Central memory CD8-positive, alpha-beta T cell (primary cell): Measurements from ENCODE around the gene SPDEF.

Experiments used
- ATAC-seq: fragments of 150-1000 bp; cut with Tn5 transposase; replicated peaks from 2 replicates; pipeline ENCODE4 v1.10.0; 2022; ENCODE audit warnings: mild to moderate bottlenecking, moderate FRiP score, moderate number of reproducible peaks; ENCODE audit not compliant: poor library complexity, severe bottlenecking; ENCODE audit errors: extremely low read depth
- DNase-seq, 2 donors: peaks; one replicate each; pipeline ENCODE4 v3.0.0; 2021; ENCODE audit warnings: low spot score in 2 of 2
- H3K27ac Mint-ChIP-seq: one replicate; pipeline ENCODE4 v1.8.0; 2022; ENCODE audit warnings: low read depth, mild to moderate bottlenecking, moderate library complexity, mixed read lengths
- H3K27me3 Mint-ChIP-seq: one replicate; pipeline ENCODE4 v1.8.0; 2022; ENCODE audit warnings: mixed read lengths
- H3K36me3 Mint-ChIP-seq: one replicate; pipeline ENCODE4 v1.8.0; 2022; ENCODE audit warnings: mild to moderate bottlenecking, moderate library complexity, mixed read lengths; ENCODE audit not compliant: insufficient read depth
- H3K4me1 Mint-ChIP-seq: one replicate; pipeline ENCODE4 v1.8.0; 2022; ENCODE audit warnings: mixed read lengths
- H3K4me3 Mint-ChIP-seq: one replicate; pipeline ENCODE4 v1.8.0; 2022; ENCODE audit warnings: mild to moderate bottlenecking, moderate library complexity, mixed read lengths
- H3K9me3 Mint-ChIP-seq: one replicate; pipeline ENCODE4 v1.8.0; 2022; ENCODE audit warnings: mixed read lengths

The SPDEF gene

DNA sequence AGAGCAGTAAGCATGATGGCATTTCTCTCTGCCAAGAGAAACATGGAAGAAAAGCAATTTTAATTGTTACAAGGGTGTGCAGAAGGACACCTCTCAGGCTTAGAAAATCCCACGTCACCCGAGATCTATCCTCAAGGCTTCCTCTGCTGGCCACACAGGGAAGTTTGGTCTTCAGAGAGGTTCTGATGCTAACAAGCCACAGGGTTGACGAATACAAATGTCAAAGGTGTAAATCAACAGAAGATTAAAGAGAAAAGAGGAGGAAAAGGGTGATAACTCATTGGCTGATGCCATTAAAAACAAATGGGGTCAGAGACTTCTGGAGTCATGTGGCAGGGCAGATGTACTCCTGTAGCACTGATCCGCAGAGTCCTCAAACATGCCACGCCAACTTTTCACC, 33.6 kb upstream of the SPDEF start:
- no peak overlapping the region for H3K4me3 Mint-ChIP-seq
- H3K4me1 Mint-ChIP-seq = peaks cover 33% of the 10 kb centered on the region
- H3K36me3 Mint-ChIP-seq = peaks cover 13% of the 10 kb centered on the region
- DNase-seq = no peak
- H3K27ac Mint-ChIP-seq = no peak overlapping the region
- no peaks in the 10 kb centered on the region for H3K9me3 Mint-ChIP-seq
- ATAC-seq = no peak
- H3K27me3 Mint-ChIP-seq = no peaks in the 10 kb centered on the region

GRCh38 chr6:34589140-34589539, 33.0 kb upstream of the SPDEF start:
- no peak for DNase-seq
- no peak for ATAC-seq
- H3K4me3 Mint-ChIP-seq = no peak overlapping the region
- peaks cover 36% of the 10 kb centered on the region for H3K4me1 Mint-ChIP-seq
- no peak overlapping the region for H3K27ac Mint-ChIP-seq
- peaks cover 12% of the 10 kb centered on the region for H3K36me3 Mint-ChIP-seq
- no peaks in the 10 kb centered on the region for H3K9me3 Mint-ChIP-seq
- no peaks in the 10 kb centered on the region for H3K27me3 Mint-ChIP-seq

DNA sequence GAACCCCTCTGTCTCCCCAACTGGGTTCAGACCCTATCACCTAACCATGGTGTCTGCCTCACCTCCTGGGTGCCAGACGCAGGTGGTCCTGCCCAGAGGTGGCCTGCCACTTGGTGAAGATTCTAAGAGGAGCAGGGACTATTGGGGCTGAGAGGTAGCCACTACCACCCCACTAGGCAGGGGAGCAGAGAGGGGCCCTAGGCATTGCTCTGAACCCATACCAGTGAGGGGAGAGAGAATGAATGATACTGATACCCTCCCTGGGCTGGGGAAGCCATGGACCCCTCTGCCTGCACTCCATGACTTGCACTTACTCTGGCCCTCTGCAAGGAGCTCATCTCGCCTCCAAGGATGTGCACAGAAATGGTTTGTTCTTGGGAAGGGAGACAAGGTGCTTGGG, 31.7 kb upstream of the SPDEF start:
- Mint-ChIP-seq H3K9me3 (no peaks in the 10 kb centered on the region), H3K4me1 (peaks cover 30% of the 10 kb centered on the region), H3K36me3 (peaks cover 12% of the 10 kb centered on the region), H3K27me3 (no peaks in the 10 kb centered on the region), H3K27ac (no peak overlapping the region), H3K4me3 (no peak overlapping the region)
- ATAC-seq = no peak
- no peak for DNase-seq

DNA sequence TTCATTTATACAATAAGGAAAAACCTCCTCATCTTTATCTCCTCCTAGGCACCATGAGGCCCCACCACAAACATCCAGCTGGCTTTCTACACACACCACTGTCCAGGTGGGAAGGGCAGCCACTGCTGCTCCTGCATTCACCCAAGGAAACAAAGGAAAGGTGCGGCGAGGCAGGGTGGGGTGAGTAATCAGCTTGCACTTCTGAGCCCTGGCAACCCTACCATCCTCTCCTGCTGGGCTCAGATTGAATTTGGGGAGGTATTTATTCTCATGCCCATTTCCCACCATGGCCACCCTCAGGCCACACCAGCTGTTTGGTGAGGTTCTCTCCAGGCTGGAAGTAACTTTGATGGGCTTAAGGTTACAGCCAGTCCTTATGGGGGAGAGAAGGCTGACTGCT, 31.2 kb upstream of the SPDEF start:
- peaks cover 30% of the 10 kb centered on the region for H3K4me1 Mint-ChIP-seq
- no peak overlapping the region for H3K27ac Mint-ChIP-seq
- H3K9me3 Mint-ChIP-seq = no peaks in the 10 kb centered on the region
- peaks cover 12% of the 10 kb centered on the region for H3K36me3 Mint-ChIP-seq
- ATAC-seq (no peak), DNase-seq (no peak)
- H3K27me3 Mint-ChIP-seq = no peaks in the 10 kb centered on the region
- no peak overlapping the region for H3K4me3 Mint-ChIP-seq

GRCh38 chr6:34586327-34587040, 30.4 kb upstream of the SPDEF start:
- DNase-seq (no peak), ATAC-seq (no peak)
- Mint-ChIP-seq H3K9me3 (no peaks in the 10 kb centered on the region), H3K27ac (no peak overlapping the region), H3K4me3 (no peak overlapping the region), H3K27me3 (no peaks in the 10 kb centered on the region), H3K36me3 (peaks cover 9% of the 10 kb centered on the region), H3K4me1 (peaks cover 24% of the 10 kb centered on the region)

GRCh38 chr6:34585512-34586061, 29.5 kb upstream of the SPDEF start:
- no peak for DNase-seq
- peaks cover 19% of the 10 kb centered on the region for H3K4me1 Mint-ChIP-seq
- no peak overlapping the region for H3K4me3 Mint-ChIP-seq
- no peaks in the 10 kb centered on the region for H3K27me3 Mint-ChIP-seq
- no peaks in the 10 kb centered on the region for H3K9me3 Mint-ChIP-seq
- ATAC-seq = no peak
- H3K27ac Mint-ChIP-seq = no peak overlapping the region
- H3K36me3 Mint-ChIP-seq = peaks cover 6% of the 10 kb centered on the region

DNA sequence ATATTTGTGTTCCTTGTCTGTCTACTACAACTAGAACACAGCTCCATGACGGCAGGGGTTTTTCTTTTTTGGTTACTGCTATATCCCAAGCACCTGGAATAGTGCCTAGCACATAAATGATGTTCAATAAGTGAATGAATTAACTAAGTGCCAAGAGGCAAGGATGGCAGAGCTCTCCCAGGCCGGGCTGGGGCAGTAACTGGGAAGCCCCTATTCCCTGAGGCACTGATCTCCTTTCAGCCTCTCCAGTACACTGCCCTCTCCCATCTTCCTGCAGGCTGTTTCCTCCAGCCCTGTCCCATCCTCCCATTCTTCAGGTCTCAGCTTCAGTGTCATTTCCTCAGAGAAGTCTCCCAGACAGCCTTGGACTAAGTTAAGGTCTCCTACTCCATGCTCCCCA, 29.0 kb upstream of the SPDEF start:
- DNase-seq (no peak), ATAC-seq (no peak)
- Mint-ChIP-seq H3K36me3 (peaks cover 6% of the 10 kb centered on the region), H3K9me3 (no peaks in the 10 kb centered on the region), H3K27me3 (no peaks in the 10 kb centered on the region), H3K4me1 (peaks cover 18% of the 10 kb centered on the region), H3K4me3 (no peak overlapping the region), H3K27ac (peak overlapping the region; percentile 47)

GRCh38 chr6:34584694-34585093, 28.6 kb upstream of the SPDEF start:
- H3K9me3 Mint-ChIP-seq = no peaks in the 10 kb centered on the region
- no peak for ATAC-seq
- peaks cover 6% of the 10 kb centered on the region for H3K36me3 Mint-ChIP-seq
- H3K4me1 Mint-ChIP-seq = peaks cover 18% of the 10 kb centered on the region
- no peak for DNase-seq
- H3K27me3 Mint-ChIP-seq = no peaks in the 10 kb centered on the region
- peak overlapping the region; percentile 47 for H3K27ac Mint-ChIP-seq
- no peak overlapping the region for H3K4me3 Mint-ChIP-seq

DNA sequence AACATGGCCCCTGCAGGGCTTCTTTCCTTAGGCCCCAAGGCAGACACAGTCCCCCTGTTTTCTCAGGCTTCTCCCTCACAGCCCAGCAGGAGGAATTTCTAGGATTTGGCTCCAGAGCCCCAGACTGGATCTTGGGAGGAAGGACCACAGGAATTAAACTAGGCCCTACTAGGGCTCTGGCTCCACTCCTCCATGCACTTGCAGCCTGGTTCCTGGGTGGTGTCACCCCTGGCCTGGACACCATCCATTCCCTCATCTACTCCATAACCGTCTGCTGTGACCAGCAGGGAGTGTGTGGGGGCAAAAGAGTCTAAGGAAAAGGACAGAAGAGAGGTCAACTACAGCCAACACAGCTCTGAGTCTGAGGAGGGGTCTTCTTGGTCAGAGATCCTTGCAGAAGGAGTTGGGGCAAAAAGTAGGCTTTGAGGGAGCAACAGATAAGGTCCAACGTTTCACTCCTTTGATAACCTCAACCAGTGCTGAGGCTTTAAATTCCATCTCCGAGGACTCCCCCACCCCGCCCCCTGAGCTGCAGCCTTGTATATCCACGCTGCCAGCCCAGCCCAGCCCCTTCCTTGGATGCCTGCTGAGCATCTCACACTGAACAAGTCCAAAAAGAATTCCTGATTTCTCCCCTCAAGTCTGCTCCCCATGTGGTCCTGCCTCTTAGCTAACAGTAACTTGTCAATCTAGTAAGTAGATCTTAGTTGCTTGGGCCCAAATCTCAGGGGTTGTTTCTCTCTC, 27.9 kb upstream of the SPDEF start:
- H3K27ac Mint-ChIP-seq = peak overlapping the region; percentile 47

GRCh38 chr6:34583461-34583860, 27.3 kb upstream of the SPDEF start:
- DNase-seq = no peak
- no peaks in the 10 kb centered on the region for H3K36me3 Mint-ChIP-seq
- no peak for ATAC-seq
- no peak overlapping the region for H3K4me3 Mint-ChIP-seq
- H3K4me1 Mint-ChIP-seq = peaks cover 13% of the 10 kb centered on the region
- no peaks in the 10 kb centered on the region for H3K27me3 Mint-ChIP-seq
- no peak overlapping the region for H3K27ac Mint-ChIP-seq
- no peaks in the 10 kb centered on the region for H3K9me3 Mint-ChIP-seq

More for the DNA sequence above, 27.9 kb upstream of the SPDEF start:
- Mint-ChIP-seq H3K36me3 (no peaks in the 10 kb centered on the region), H3K27me3 (no peaks in the 10 kb centered on the region), H3K9me3 (no peaks in the 10 kb centered on the region), H3K4me3 (no peak overlapping the region), H3K4me1 (peaks cover 13% of the 10 kb centered on the region)
- DNase-seq (no peak), ATAC-seq (no peak)

DNA sequence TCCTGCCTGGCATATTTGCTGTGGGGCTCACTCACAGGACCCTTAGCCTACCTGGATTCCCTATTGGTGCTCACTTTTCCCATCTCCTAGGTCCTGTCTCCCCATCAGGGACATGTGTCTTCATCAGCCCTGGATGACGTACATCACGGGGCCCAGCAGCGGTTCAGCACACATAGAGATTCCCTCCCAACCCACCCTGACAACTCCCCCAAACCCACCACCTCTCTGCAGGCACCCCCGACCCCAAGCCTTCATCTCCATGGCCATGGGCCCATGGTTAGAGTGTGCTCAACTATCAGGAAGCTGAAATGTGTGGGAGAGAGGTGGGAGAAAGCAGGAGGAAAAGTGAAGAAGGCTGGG, 25.4 kb upstream of the SPDEF start:
- H3K4me3 Mint-ChIP-seq = no peak overlapping the region
- peaks cover 15% of the 10 kb centered on the region for H3K4me1 Mint-ChIP-seq
- ATAC-seq (no peak), DNase-seq (no peak)
- no peak overlapping the region for H3K27ac Mint-ChIP-seq
- no peaks in the 10 kb centered on the region for H3K27me3 Mint-ChIP-seq
- no peaks in the 10 kb centered on the region for H3K9me3 Mint-ChIP-seq
- peaks cover 2% of the 10 kb centered on the region for H3K36me3 Mint-ChIP-seq

- H3K4me1 Mint-ChIP-seq = peaks cover 21% of the 10 kb centered on the region
- H3K4me3 Mint-ChIP-seq = no peak overlapping the region
- no peak overlapping the region for H3K27ac Mint-ChIP-seq
- DNase-seq = no peak
- no peaks in the 10 kb centered on the region for H3K9me3 Mint-ChIP-seq
- H3K27me3 Mint-ChIP-seq = no peaks in the 10 kb centered on the region
- peaks cover 4% of the 10 kb centered on the region for H3K36me3 Mint-ChIP-seq
- ATAC-seq = no peak
Measured at GRCh38 chr6:34580707-34581560, 24.8 kb upstream of the SPDEF start.
